ENCODE results near the gene PERP.
"Not testable (repeated sequence)": the region's sequence is repeated elsewhere in the genome, so short reads cannot be mapped to it uniquely, and the experiment has no call there.

Gene PERP

GRCh38 chr6:138104618-138105213 lies 2.5 kb downstream of the PERP start:
- DNase-seq, result no peak

- DNase-seq, result no peak
Measured at GRCh38 chr6:138103871-138104270, 3.3 kb downstream of the PERP start.

GRCh38 chr6:138101946-138102731 lies 5.1 kb downstream of the PERP start:
- DNase-seq, result no peak

- no peak for DNase-seq
Measured at GRCh38 chr6:138099832-138100231, 7.4 kb downstream of the PERP start.

- no peak for DNase-seq
Measured at GRCh38 chr6:138098306-138098705, 8.9 kb downstream of the PERP start.

GRCh38 chr6:138094260-138094659 lies 13.0 kb downstream of the PERP start:
- DNase-seq, result no peak

- DNase-seq, result no peak
Measured at GRCh38 chr6:138093632-138094031, 13.6 kb downstream of the PERP start.

GRCh38 chr6:138092686-138093085 lies 14.5 kb downstream of the PERP start:
- DNase-seq, result no peak

GRCh38 chr6:138089325-138089724 lies 17.9 kb downstream of the PERP start:
- DNase-seq, result no peak

GRCh38 chr6:138088326-138088762 lies 18.9 kb downstream of the PERP start:
- DNase-seq, result no peak

GRCh38 chr6:138087593-138088325 lies 19.5 kb downstream of the PERP start:
- no peak for DNase-seq

GRCh38 chr6:138086573-138087196 lies 20.5 kb downstream of the PERP start:
- no peak for DNase-seq

GRCh38 chr6:138085839-138086222 lies 21.4 kb downstream of the PERP start:
- no peak for DNase-seq

- DNase-seq, result no peak
Measured at GRCh38 chr6:138084904-138085838, 22.0 kb downstream of the PERP start.

- no peak for DNase-seq
Measured at GRCh38 chr6:138082232-138082631, 25.0 kb downstream of the PERP start.

GRCh38 chr6:138079556-138079955 lies 27.7 kb downstream of the PERP start:
- not testable (repeated sequence) for DNase-seq

GRCh38 chr6:138078491-138078890 lies 28.7 kb downstream of the PERP start:
- no peak for DNase-seq

- DNase-seq, result no peak
Measured at GRCh38 chr6:138073264-138073663, 34.0 kb downstream of the PERP start.

GRCh38 chr6:138063726-138064125 lies 43.5 kb downstream of the PERP start:
- no peak for DNase-seq

GRCh38 chr6:138054982-138055381 lies 52.2 kb downstream of the PERP start:
- DNase-seq, result no peak

- no peak for DNase-seq
Measured at GRCh38 chr6:138052783-138053182, 54.4 kb downstream of the PERP start.

GRCh38 chr6:138044972-138045371 lies 62.2 kb downstream of the PERP start:
- no peak for DNase-seq

Measured in activated T-cell treated with anti-CD3 and anti-CD28 coated beads, Interleukin-2, amount 50 U/mL, for 48 hours (primary cell).